GM12878 (cell line): ENCODE results near the gene RAE1. TPM values are rescaled to one million over a fixed set of nuclear protein-coding genes. Genes with fewer than 3 reads are reported as not detected.

ENCODE experiments used
- BCL11A ChIP-seq: IDR thresholded peaks from 2 replicates; pipeline ENCODE4 v1.6.1; 2011; ENCODE audit warnings: low read depth, low read length
- BRCA1 ChIP-seq: IDR thresholded peaks from 2 replicates; pipeline ENCODE4 v1.6.1; 2011; ENCODE audit warnings: low read depth, low read length, improper control_type of control experiment
- EED ChIP-seq: sonication (generic); IDR thresholded peaks from 2 replicates; pipeline ENCODE4 v1.6.1; 2016; ENCODE audit warnings: antibody characterized with exemption, low read depth
- FOS ChIP-seq: IDR thresholded peaks from 3 replicates; pipeline ENCODE4 v1.6.1; 2011; ENCODE audit warnings: borderline replicate concordance; ENCODE audit not compliant: insufficient read length; ENCODE audit errors: extremely low read depth
- JUNB ChIP-seq: IDR thresholded peaks from 2 replicates; pipeline ENCODE4 v1.6.1; 2016; ENCODE audit warnings: antibody characterized with exemption, mild to moderate bottlenecking
- MYB ChIP-seq: fragments of 150-350 bp; IDR thresholded peaks from 2 replicates; pipeline ENCODE4 v1.6.1; 2014; ENCODE audit warnings: mild to moderate bottlenecking, low read depth, low read length, borderline replicate concordance
- NBN ChIP-seq: fragments of 450-650 bp; IDR thresholded peaks from 2 replicates; pipeline ENCODE4 v1.6.1; 2016
- PAX8 ChIP-seq: fragments of 450-650 bp; IDR thresholded peaks from 2 replicates; pipeline ENCODE4 v1.6.1; 2017; ENCODE audit warnings: mild to moderate bottlenecking, moderate library complexity
- POLR2AphosphoS2 ChIP-seq: IDR thresholded peaks from 2 replicates; pipeline ENCODE4 v1.6.1; 2011; ENCODE audit warnings: low read depth, mild to moderate bottlenecking, low read length, improper control_type of control experiment, moderate library complexity
- RAD51 ChIP-seq: fragments of 450-650 bp; IDR thresholded peaks from 2 replicates; pipeline ENCODE4 v1.6.1; 2016; ENCODE audit warnings: moderate library complexity, mild to moderate bottlenecking, inconsistent platforms
- SMAD1 ChIP-seq: fragments of 450-650 bp; IDR thresholded peaks from 2 replicates; pipeline ENCODE4 v1.6.1; 2018; ENCODE audit warnings: mild to moderate bottlenecking, low read depth; ENCODE audit not compliant: partially characterized antibody
- SMARCA5 ChIP-seq: fragments of 450-650 bp; IDR thresholded peaks from 2 replicates; pipeline ENCODE4 v1.6.1; 2017; ENCODE audit warnings: mild to moderate bottlenecking
- ZSCAN29 ChIP-seq: fragments of 450-650 bp; IDR thresholded peaks from 2 replicates; pipeline ENCODE4 v1.6.1; 2017; ENCODE audit warnings: mild to moderate bottlenecking, moderate library complexity
- ZZZ3 ChIP-seq: IDR thresholded peaks from 2 replicates; pipeline ENCODE4 v1.6.1; 2011; ENCODE audit warnings: low read depth; ENCODE audit not compliant: control insufficient read depth, insufficient read length
- polyA plus RNA-seq, 11 experiments: library from polyadenylated mRNA; depleted of rRNA in 4 of 11; unstranded in 6 of 11; stranded (reverse) in 5 of 11; fragments of >200 nt; fragmentation: Nextera tagmentation in 4 of 11; fragmentation: Illumina TruSeq in 1 of 11; extraction: Ambion mirVana in 4 of 11; extraction: Trizol in 1 of 11; gene quantifications; 1 replicate in 1 of 11; 2 replicates in 10 of 11; pipeline versions ENCODE4 v1.2.1 to v1.2.3, GENCODE V29; 2011 to 2016; ENCODE audit warnings: inconsistent platforms in 2 of 11, missing spikeins in 2 of 11, low read depth in 1 of 11
- total RNA-seq, 4 experiments: library from RNA; depleted of rRNA in 3 of 4; stranded (reverse); fragments of >200 nt in 3 of 4; fragmentation: Illumina TruSeq in 1 of 4; extraction: Trizol in 1 of 4; gene quantifications; 2 replicates each; pipeline versions ENCODE4 v1.2.1 to v1.2.3, GENCODE V29; 2013 to 2021
- TF ChIP-seq, protein P1 (sequence below): fragments of 450-650 bp; IDR thresholded peaks from 2 replicates; pipeline ENCODE4 v1.6.1; 2016; ENCODE audit warnings: mild to moderate bottlenecking, moderate library complexity, borderline replicate concordance
- TF ChIP-seq, protein P2 (sequence below): IDR thresholded peaks from 2 replicates; pipeline ENCODE4 v1.6.1; 2012; ENCODE audit warnings: low read depth, low read length, improper control_type of control experiment
- TF ChIP-seq, protein P3 (sequence below): fragments of 450-650 bp; IDR thresholded peaks from 2 replicates; pipeline ENCODE4 v1.6.1; 2018; ENCODE audit warnings: borderline replicate concordance, mild to moderate bottlenecking; ENCODE audit not compliant: partially characterized antibody
- TF ChIP-seq, protein P4 (sequence below): fragments of 150-350 bp; IDR thresholded peaks from 2 replicates; pipeline ENCODE4 v1.6.1; 2014; ENCODE audit warnings: mild to moderate bottlenecking, low read depth, low read length
- TF ChIP-seq, protein P5 (sequence below): fragments of 450-650 bp; IDR thresholded peaks from 2 replicates; pipeline ENCODE4 v1.6.1; 2017; ENCODE audit warnings: mild to moderate bottlenecking, low read depth, inconsistent platforms; ENCODE audit not compliant: poor library complexity, severe bottlenecking

RAE1 gene
- total and polyA plus RNA-seq, 10 of the 15 experiments (the other 5 are each of a cell fraction or from before 2014, with no cell fraction given) = 28.7 to 107 (median 49.3) TPM

DNA sequence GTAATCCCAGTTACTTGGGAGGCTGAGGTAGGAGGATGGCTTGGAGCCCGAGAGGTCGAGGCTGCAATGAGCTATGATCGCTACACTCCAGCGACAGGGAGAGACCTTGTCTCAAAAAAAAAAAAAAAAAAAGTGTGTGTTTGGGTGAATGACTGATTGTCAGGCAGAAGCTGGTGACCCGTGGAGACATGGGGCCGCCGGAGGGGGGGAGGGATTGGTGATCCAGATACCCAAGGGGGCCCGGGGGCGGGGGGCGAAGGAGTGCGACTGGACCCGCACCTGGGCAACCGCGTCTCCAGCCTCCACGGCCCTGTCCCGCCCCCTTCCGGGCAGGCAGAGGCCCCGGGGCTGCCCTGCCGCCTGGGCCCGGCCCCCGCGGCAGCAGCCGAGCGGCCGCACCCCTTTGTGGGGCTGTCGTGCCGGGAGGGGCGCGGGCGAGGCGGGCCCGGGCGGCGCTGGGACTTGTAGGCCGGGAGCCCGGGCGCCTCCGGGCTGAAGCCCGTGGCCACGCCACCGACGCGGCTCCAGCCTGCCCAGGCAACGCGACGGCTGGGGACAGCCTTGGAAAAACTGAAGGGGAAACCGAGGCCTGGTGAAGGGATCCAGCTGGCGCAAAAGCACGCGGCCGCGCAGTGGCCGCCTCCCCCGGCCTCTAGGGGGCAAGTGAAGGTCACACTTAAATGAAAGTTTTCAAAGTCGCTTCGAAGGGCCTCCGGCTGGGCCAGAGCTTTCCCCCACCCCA is 38.1 kb downstream of the RAE1 start (continued):
- TF ChIP-seq, protein P1, sequence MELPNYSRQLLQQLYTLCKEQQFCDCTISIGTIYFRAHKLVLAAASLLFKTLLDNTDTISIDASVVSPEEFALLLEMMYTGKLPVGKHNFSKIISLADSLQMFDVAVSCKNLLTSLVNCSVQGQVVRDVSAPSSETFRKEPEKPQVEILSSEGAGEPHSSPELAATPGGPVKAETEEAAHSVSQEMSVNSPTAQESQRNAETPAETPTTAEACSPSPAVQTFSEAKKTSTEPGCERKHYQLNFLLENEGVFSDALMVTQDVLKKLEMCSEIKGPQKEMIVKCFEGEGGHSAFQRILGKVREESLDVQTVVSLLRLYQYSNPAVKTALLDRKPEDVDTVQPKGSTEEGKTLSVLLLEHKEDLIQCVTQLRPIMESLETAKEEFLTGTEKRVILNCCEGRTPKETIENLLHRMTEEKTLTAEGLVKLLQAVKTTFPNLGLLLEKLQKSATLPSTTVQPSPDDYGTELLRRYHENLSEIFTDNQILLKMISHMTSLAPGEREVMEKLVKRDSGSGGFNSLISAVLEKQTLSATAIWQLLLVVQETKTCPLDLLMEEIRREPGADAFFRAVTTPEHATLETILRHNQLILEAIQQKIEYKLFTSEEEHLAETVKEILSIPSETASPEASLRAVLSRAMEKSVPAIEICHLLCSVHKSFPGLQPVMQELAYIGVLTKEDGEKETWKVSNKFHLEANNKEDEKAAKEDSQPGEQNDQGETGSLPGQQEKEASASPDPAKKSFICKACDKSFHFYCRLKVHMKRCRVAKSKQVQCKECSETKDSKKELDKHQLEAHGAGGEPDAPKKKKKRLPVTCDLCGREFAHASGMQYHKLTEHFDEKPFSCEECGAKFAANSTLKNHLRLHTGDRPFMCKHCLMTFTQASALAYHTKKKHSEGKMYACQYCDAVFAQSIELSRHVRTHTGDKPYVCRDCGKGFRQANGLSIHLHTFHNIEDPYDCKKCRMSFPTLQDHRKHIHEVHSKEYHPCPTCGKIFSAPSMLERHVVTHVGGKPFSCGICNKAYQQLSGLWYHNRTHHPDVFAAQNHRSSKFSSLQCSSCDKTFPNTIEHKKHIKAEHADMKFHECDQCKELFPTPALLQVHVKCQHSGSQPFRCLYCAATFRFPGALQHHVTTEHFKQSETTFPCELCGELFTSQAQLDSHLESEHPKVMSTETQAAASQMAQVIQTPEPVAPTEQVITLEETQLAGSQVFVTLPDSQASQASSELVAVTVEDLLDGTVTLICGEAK = no peak
- no peak for TF ChIP-seq NBN
- no peak for TF ChIP-seq ZZZ3
- TF ChIP-seq, protein P2, sequence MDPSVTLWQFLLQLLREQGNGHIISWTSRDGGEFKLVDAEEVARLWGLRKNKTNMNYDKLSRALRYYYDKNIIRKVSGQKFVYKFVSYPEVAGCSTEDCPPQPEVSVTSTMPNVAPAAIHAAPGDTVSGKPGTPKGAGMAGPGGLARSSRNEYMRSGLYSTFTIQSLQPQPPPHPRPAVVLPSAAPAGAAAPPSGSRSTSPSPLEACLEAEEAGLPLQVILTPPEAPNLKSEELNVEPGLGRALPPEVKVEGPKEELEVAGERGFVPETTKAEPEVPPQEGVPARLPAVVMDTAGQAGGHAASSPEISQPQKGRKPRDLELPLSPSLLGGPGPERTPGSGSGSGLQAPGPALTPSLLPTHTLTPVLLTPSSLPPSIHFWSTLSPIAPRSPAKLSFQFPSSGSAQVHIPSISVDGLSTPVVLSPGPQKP = no peak
- TF ChIP-seq BRCA1 = no peak
- no peak for TF ChIP-seq RAD51
- TF ChIP-seq POLR2AphosphoS2 = no peak
- TF ChIP-seq PAX8 = no peak
- TF ChIP-seq, protein P3, sequence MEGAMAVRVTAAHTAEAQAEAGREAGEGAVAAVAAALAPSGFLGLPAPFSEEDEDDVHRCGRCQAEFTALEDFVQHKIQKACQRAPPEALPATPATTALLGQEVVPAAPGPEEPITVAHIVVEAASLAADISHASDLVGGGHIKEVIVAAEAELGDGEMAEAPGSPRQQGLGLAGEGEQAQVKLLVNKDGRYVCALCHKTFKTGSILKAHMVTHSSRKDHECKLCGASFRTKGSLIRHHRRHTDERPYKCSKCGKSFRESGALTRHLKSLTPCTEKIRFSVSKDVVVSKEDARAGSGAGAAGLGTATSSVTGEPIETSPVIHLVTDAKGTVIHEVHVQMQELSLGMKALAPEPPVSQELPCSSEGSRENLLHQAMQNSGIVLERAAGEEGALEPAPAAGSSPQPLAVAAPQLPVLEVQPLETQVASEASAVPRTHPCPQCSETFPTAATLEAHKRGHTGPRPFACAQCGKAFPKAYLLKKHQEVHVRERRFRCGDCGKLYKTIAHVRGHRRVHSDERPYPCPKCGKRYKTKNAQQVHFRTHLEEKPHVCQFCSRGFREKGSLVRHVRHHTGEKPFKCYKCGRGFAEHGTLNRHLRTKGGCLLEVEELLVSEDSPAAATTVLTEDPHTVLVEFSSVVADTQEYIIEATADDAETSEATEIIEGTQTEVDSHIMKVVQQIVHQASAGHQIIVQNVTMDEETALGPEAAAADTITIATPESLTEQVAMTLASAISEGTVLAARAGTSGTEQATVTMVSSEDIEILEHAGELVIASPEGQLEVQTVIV = no peak
- no peak for TF ChIP-seq BCL11A
- TF ChIP-seq SMAD1 = no peak
- TF ChIP-seq ZSCAN29 = peak; percentile 71; the same call in 1 of the 2 replicates
- TF ChIP-seq JUNB = no peak
- no peak for TF ChIP-seq EED
- TF ChIP-seq FOS = no peak
- TF ChIP-seq, protein P4, sequence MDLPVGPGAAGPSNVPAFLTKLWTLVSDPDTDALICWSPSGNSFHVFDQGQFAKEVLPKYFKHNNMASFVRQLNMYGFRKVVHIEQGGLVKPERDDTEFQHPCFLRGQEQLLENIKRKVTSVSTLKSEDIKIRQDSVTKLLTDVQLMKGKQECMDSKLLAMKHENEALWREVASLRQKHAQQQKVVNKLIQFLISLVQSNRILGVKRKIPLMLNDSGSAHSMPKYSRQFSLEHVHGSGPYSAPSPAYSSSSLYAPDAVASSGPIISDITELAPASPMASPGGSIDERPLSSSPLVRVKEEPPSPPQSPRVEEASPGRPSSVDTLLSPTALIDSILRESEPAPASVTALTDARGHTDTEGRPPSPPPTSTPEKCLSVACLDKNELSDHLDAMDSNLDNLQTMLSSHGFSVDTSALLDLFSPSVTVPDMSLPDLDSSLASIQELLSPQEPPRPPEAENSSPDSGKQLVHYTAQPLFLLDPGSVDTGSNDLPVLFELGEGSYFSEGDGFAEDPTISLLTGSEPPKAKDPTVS = no peak
- TF ChIP-seq MYB = no peak
- no peak for TF ChIP-seq SMARCA5
- TF ChIP-seq, protein P5, sequence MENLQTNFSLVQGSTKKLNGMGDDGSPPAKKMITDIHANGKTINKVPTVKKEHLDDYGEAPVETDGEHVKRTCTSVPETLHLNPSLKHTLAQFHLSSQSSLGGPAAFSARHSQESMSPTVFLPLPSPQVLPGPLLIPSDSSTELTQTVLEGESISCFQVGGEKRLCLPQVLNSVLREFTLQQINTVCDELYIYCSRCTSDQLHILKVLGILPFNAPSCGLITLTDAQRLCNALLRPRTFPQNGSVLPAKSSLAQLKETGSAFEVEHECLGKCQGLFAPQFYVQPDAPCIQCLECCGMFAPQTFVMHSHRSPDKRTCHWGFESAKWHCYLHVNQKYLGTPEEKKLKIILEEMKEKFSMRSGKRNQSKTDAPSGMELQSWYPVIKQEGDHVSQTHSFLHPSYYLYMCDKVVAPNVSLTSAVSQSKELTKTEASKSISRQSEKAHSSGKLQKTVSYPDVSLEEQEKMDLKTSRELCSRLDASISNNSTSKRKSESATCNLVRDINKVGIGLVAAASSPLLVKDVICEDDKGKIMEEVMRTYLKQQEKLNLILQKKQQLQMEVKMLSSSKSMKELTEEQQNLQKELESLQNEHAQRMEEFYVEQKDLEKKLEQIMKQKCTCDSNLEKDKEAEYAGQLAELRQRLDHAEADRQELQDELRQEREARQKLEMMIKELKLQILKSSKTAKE = no peak
